Left ventricle myocardium inferior (tissue), 1 donor: Measurements from ENCODE around the gene STK32B. TPM values are rescaled to one million over a fixed set of nuclear protein-coding genes. Genes with fewer than 3 reads are reported as not detected.

Experiments
- DNase-seq: peaks from one replicate; pipeline ENCODE4 v3.0.0-alpha.2; 2020
- H3K27ac ChIP-seq: fragments of 200-600 bp; replicated peaks from 2 replicates; pipeline ENCODE4 v1.8.0; 2021
- H3K27me3 ChIP-seq: fragments of 200-600 bp; 2 replicates; pipeline ENCODE4 v1.8.0; 2021; ENCODE audit warnings: low read depth
- H3K36me3 ChIP-seq: fragments of 200-600 bp; 2 replicates; pipeline ENCODE4 v1.8.0; 2021
- H3K4me1 ChIP-seq: fragments of 200-600 bp; 2 replicates; pipeline ENCODE4 v1.8.0; 2021
- H3K4me3 ChIP-seq: fragments of 200-600 bp; 2 replicates; pipeline ENCODE4 v1.8.0; 2021; ENCODE audit warnings: mild to moderate bottlenecking, moderate library complexity
- H3K9me3 ChIP-seq: fragments of 200-600 bp; replicated peaks from 2 replicates; pipeline ENCODE4 v1.8.0; 2021
- intact Hi-C: fragments of 100-400 bp; cut with micrococcal nuclease; formaldehyde crosslinking; loops from one replicate; pipeline ENCODE4 v1.11.0; 2022
- total RNA-seq: library from RNA; stranded (reverse); fragmentation: NEBNext Ultra II Directional; extraction: Animal tissue kit (Norgen Biotek cat#: 25700); gene quantifications from one replicate; pipeline ENCODE4 v1.2.1, GENCODE V29; 2021
- TF ChIP-seq, protein P1 (sequence below): fragments of 200-600 bp; IDR thresholded peaks from 2 replicates; pipeline ENCODE4 v1.8.0; 2021; ENCODE audit warnings: antibody characterized with exemption, mild to moderate bottlenecking, borderline replicate concordance
- donor health status: DM: no; HTN: yes; CAD: no; lungs with severe emphysema.

STK32B gene
- total RNA-seq, 1 donor from 2014 or later = 0.55 TPM

- Histone ChIP-seq H3K36me3 (no peaks in the 10 kb centered on the region), H3K4me3 (no peak overlapping the region), H3K9me3 (peaks cover 12% of the 10 kb centered on the region), H3K4me1 (no peaks in the 10 kb centered on the region), H3K27ac (no peak overlapping the region), H3K27me3 (no peaks in the 10 kb centered on the region)
- TF ChIP-seq, protein P1, sequence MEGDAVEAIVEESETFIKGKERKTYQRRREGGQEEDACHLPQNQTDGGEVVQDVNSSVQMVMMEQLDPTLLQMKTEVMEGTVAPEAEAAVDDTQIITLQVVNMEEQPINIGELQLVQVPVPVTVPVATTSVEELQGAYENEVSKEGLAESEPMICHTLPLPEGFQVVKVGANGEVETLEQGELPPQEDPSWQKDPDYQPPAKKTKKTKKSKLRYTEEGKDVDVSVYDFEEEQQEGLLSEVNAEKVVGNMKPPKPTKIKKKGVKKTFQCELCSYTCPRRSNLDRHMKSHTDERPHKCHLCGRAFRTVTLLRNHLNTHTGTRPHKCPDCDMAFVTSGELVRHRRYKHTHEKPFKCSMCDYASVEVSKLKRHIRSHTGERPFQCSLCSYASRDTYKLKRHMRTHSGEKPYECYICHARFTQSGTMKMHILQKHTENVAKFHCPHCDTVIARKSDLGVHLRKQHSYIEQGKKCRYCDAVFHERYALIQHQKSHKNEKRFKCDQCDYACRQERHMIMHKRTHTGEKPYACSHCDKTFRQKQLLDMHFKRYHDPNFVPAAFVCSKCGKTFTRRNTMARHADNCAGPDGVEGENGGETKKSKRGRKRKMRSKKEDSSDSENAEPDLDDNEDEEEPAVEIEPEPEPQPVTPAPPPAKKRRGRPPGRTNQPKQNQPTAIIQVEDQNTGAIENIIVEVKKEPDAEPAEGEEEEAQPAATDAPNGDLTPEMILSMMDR = no peak
- intact Hi-C loops = no loop called here
- no peak for DNase-seq
Measured at GRCh38 chr4:5517372-5517771, 466.1 kb downstream of the STK32B start.

GRCh38 chr4:5524446-5525299 is 473.4 kb downstream of the STK32B start:
- Histone ChIP-seq H3K4me3 (no peak overlapping the region), H3K27me3 (no peaks in the 10 kb centered on the region), H3K9me3 (peaks cover 19% of the 10 kb centered on the region), H3K27ac (no peak overlapping the region), H3K4me1 (peaks cover 16% of the 10 kb centered on the region), H3K36me3 (no peaks in the 10 kb centered on the region)
- DNase-seq = no peak
- intact Hi-C loops = no loop called here
- TF ChIP-seq, protein P1 = no peak

DNA sequence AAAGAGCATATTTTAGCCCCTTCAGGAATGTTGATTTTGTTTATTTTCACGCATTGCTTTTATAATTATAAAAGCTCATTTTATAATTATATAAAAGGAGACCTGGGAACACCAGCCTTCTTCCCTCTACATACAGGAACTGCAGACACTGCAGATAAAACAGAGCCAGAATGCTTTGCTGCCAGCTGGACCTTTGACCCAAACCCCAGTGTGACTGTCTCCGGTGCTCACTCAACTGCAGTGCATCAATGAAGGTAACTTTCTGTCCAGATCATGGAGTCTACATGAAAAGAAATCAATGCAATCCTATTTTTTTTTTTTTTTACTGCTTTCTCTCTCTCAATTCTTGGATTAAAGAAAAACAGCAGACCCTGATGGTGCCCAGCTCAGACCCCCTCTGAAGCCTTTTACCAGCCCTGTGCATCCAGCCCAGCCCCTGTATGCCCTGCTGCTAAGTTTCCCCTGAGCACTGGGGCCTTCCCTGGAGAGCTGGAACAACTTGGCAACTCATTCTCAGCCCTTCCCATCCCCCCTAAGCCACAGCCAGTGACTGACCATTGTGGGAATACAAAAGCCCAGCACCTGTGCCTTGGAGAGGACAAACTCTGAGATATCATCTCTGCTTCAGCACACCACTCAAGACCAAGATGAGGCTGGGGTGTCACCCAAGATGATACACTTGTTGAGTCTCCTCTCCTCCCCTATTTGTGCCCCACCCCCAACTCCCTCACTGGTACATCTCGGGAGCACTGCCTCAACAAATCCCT is 475.0 kb downstream of the STK32B start:
- H3K27me3 ChIP-seq = no peaks in the 10 kb centered on the region
- TF ChIP-seq, protein P1 = no peak
- intact Hi-C loops = no loop called here
- H3K9me3 ChIP-seq = peaks cover 11% of the 10 kb centered on the region
- no peak overlapping the region for H3K4me3 ChIP-seq
- H3K36me3 ChIP-seq = no peaks in the 10 kb centered on the region
- H3K4me1 ChIP-seq = peaks cover 16% of the 10 kb centered on the region
- no peak overlapping the region for H3K27ac ChIP-seq
- no peak for DNase-seq

GRCh38 chr4:5527211-5527610 is 475.9 kb downstream of the STK32B start:
- DNase-seq = no peak
- Histone ChIP-seq H3K27ac (no peak overlapping the region), H3K27me3 (peaks cover 3% of the 10 kb centered on the region), H3K36me3 (no peaks in the 10 kb centered on the region), H3K4me1 (peaks cover 16% of the 10 kb centered on the region), H3K9me3 (peaks cover 8% of the 10 kb centered on the region), H3K4me3 (no peak overlapping the region)
- TF ChIP-seq, protein P1 = no peak
- intact Hi-C loops = no loop called here

DNA sequence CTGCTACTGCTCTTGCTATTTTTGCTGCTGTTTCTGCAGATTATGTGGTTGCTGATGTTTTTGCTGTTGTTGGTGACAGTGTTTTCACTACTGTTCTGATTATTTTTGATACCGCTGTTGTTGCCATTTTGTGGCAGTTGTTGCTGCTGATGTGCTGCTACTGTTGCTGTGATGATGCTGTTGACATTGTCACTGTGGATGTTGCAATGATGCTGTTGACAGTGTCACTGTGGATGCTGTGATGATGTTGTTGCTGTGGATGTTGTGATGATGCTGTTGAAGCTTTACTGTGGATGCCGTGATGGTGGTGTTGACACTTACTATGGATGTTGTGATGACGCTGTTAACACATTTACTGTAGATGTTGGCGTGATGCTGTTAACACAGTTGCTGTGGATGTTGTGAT is 476.8 kb downstream of the STK32B start:
- intact Hi-C loops = no loop called here
- Histone ChIP-seq H3K9me3 (peaks cover 8% of the 10 kb centered on the region), H3K27me3 (peaks cover 5% of the 10 kb centered on the region)

More for the DNA sequence above, 476.8 kb downstream of the STK32B start:
- H3K4me3 ChIP-seq = no peak overlapping the region
- H3K36me3 ChIP-seq = no peaks in the 10 kb centered on the region
- H3K27ac ChIP-seq = no peak overlapping the region
- peaks cover 16% of the 10 kb centered on the region for H3K4me1 ChIP-seq
- no peak for DNase-seq
- TF ChIP-seq, protein P1 = no peak
